Neural progenitor cell (in vitro differentiated cells): ENCODE data around the gene SLC22A15. TPM values are rescaled to one million over a fixed set of nuclear protein-coding genes. Genes with fewer than 3 reads are reported as not detected.
A peak's percentile ranks its signal among the peaks of the same experiment; 100 is the strongest.

ENCODE experiments used
- DNase-seq: peaks from one replicate; pipeline ENCODE4 v3.0.0-alpha.2; 2016; ENCODE audit warnings: low spot score
- H2AFZ ChIP-seq: fragments of 200-600 bp; sonication (generic); replicated peaks from 2 replicates; pipeline ENCODE4 v1.6.1; 2016; ENCODE audit warnings: antibody characterized with exemption
- H3F3A ChIP-seq: fragments of 200-600 bp; sonication (generic); 2 replicates; pipeline ENCODE4 v1.6.1; 2016; ENCODE audit warnings: antibody characterized with exemption, low read depth
- H3K27ac ChIP-seq: fragments of 200-600 bp; sonication (generic); 2 replicates; pipeline ENCODE4 v1.5.1; 2016; ENCODE audit warnings: mild to moderate bottlenecking
- H3K27me3 ChIP-seq: fragments of 200-600 bp; sonication (generic); 2 replicates; pipeline ENCODE4 v1.6.1; 2016; ENCODE audit warnings: mild to moderate bottlenecking, moderate library complexity
- H3K36me3 ChIP-seq: fragments of 200-600 bp; sonication (generic); 2 replicates; pipeline ENCODE4 v1.5.1; 2016
- H3K4me1 ChIP-seq: fragments of 200-600 bp; sonication (generic); 2 replicates; pipeline ENCODE4 v1.6.1; 2016; ENCODE audit warnings: mixed run types
- H3K4me2 ChIP-seq: fragments of 200-600 bp; sonication (generic); 2 replicates; pipeline ENCODE4 v1.6.1; 2016
- H3K4me3 ChIP-seq: fragments of 200-600 bp; sonication (generic); 2 replicates; pipeline ENCODE4 v1.5.1; 2016
- H3K79me2 ChIP-seq: fragments of 200-600 bp; sonication (generic); 2 replicates; pipeline ENCODE4 v1.6.1; 2016; ENCODE audit warnings: low read depth
- H3K9ac ChIP-seq: fragments of 200-600 bp; sonication (generic); 2 replicates; pipeline ENCODE4 v1.6.1; 2016
- H3K9me3 ChIP-seq: fragments of 200-600 bp; sonication (generic); 2 replicates; pipeline ENCODE4 v1.5.1; 2016; ENCODE audit warnings: low read depth
- H4K20me1 ChIP-seq: fragments of 200-600 bp; sonication (generic); 2 replicates; pipeline ENCODE4 v1.6.1; 2016; ENCODE audit warnings: low read depth
- H3K27ac Mint-ChIP-seq: 3 replicates; pipeline ENCODE4 v1.8.0; 2021; ENCODE audit warnings: mixed read lengths
- H3K27me3 Mint-ChIP-seq: 2 replicates; pipeline ENCODE4 v1.8.0; 2022; ENCODE audit warnings: low read depth, mild to moderate bottlenecking, inconsistent platforms, moderate library complexity, mixed read lengths; ENCODE audit not compliant: insufficient read depth
- H3K36me3 Mint-ChIP-seq: 3 replicates; pipeline ENCODE4 v1.8.0; 2021; ENCODE audit warnings: mixed read lengths
- H3K4me1 Mint-ChIP-seq: 3 replicates; pipeline ENCODE4 v1.8.0; 2021; ENCODE audit warnings: mixed read lengths
- H3K4me3 Mint-ChIP-seq: 3 replicates; pipeline ENCODE4 v1.8.0; 2021; ENCODE audit warnings: mild to moderate bottlenecking, moderate library complexity, mixed read lengths
- H3K9me3 Mint-ChIP-seq: 3 replicates; pipeline ENCODE4 v1.8.0; 2020; ENCODE audit warnings: mixed read lengths
- EZH2 ChIP-seq: fragments of 200-600 bp; sonication (generic); IDR thresholded peaks from 2 replicates; pipeline ENCODE4 v1.6.1; 2017; ENCODE audit warnings: antibody characterized with exemption, mild to moderate bottlenecking, moderate library complexity
- EZH2phosphoT487 ChIP-seq: fragments of 200-600 bp; sonication (generic); IDR thresholded peaks from 2 replicates; pipeline ENCODE4 v1.6.1; 2017; ENCODE audit warnings: antibody characterized with exemption
- total RNA-seq: library from RNA; depleted of rRNA; stranded (reverse); fragments of >200 nt; gene quantifications from 2 replicates; pipeline ENCODE4 v1.2.3, GENCODE V29; 2015; ENCODE audit warnings: low replicate concordance
- TF ChIP-seq, protein P1 (sequence below): fragments of 200-600 bp; sonication (generic); IDR thresholded peaks from 2 replicates; pipeline ENCODE4 v1.5.1; 2017; ENCODE audit warnings: antibody characterized with exemption, mild to moderate bottlenecking

The SLC22A15 gene
- total RNA-seq, 1 donor from 2014 or later, result 1.9 TPM

DNA sequence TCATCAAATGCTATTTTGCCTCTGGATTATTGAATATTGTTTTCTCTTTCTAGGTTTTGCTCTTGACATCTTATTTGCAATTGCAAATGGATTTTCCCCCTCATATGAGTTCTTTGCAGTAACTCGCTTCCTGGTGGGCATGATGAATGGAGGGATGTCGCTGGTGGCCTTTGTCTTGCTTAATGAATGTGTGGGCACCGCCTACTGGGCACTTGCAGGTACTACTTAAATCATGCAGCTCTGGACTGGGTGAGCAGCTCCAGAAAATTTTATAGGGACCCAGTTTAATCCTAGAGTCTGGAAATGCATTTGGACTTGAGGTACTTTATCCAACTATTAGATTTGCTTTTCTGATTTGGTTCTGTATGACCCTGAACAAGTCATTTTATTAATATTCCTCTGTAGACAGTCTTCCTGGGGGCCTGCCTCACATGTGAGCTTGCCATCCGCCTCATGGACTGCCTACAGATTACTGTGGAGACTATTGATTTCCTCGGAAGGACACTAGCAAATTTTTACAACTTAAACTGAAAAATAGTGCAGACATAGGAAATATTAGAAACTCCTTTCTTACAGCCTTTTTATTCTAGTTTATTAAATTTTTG is 44.5 kb downstream of the SLC22A15 start:
- Histone ChIP-seq H3K36me3 (no peaks in the 10 kb centered on the region), H4K20me1 (no peaks in the 10 kb centered on the region)

DNA sequence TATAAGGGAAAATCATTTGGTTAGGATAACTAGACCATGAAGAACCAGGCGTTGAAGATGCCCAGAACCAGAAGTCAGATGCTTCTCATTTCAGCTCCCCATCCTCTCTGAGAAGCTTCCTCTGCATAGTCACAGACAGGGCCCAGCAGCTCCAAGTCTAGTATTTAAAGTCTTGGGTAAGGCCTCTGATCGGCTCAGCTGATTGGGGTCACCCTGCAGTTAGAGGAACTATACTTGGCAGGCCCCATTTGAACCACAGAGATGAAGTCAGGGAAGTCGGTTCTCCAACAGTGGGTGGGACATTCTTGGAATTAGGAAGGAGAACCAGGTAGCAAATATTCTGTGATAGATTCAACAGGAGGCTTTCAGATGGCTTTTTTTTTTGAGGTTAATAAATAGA is 48.3 kb downstream of the SLC22A15 start:
- Histone ChIP-seq H2AFZ (no peak overlapping the region), H3K79me2 (no peaks in the 10 kb centered on the region), H4K20me1 (no peaks in the 10 kb centered on the region), H3K27me3 (no peaks in the 10 kb centered on the region), H3K27ac (no peak overlapping the region), H3K9me3 (no peaks in the 10 kb centered on the region), H3K4me1 (no peaks in the 10 kb centered on the region), H3K4me2 (no peak overlapping the region), H3K9ac (no peak overlapping the region), H3F3A (no peaks in the 10 kb centered on the region), H3K4me3 (no peak overlapping the region), H3K36me3 (no peaks in the 10 kb centered on the region)
- TF ChIP-seq, protein P1, sequence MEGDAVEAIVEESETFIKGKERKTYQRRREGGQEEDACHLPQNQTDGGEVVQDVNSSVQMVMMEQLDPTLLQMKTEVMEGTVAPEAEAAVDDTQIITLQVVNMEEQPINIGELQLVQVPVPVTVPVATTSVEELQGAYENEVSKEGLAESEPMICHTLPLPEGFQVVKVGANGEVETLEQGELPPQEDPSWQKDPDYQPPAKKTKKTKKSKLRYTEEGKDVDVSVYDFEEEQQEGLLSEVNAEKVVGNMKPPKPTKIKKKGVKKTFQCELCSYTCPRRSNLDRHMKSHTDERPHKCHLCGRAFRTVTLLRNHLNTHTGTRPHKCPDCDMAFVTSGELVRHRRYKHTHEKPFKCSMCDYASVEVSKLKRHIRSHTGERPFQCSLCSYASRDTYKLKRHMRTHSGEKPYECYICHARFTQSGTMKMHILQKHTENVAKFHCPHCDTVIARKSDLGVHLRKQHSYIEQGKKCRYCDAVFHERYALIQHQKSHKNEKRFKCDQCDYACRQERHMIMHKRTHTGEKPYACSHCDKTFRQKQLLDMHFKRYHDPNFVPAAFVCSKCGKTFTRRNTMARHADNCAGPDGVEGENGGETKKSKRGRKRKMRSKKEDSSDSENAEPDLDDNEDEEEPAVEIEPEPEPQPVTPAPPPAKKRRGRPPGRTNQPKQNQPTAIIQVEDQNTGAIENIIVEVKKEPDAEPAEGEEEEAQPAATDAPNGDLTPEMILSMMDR, result no peak
- TF ChIP-seq EZH2phosphoT487 (no peak), EZH2 (no peak)
- Mint-ChIP-seq H3K4me1 (no peaks in the 10 kb centered on the region), H3K36me3 (peaks cover 2% of the 10 kb centered on the region), H3K27ac (no peak overlapping the region), H3K27me3 (peaks cover 2% of the 10 kb centered on the region), H3K4me3 (no peak overlapping the region), H3K9me3 (no peaks in the 10 kb centered on the region)
- no peak for DNase-seq

More for the DNA sequence above, 44.5 kb downstream of the SLC22A15 start:
- H3K27me3 Mint-ChIP-seq, result peaks cover 4% of the 10 kb centered on the region
- no peaks in the 10 kb centered on the region for H3K27me3 ChIP-seq
- H3K9me3 ChIP-seq, result no peaks in the 10 kb centered on the region
- H3K4me2 ChIP-seq, result no peak overlapping the region
- DNase-seq, result peak; percentile 84
- H3K4me3 ChIP-seq, result no peak overlapping the region
- peaks cover 2% of the 10 kb centered on the region for H3K36me3 Mint-ChIP-seq
- no peak for TF ChIP-seq EZH2phosphoT487
- TF ChIP-seq, protein P1, result peak; percentile 73
- H3K79me2 ChIP-seq, result no peaks in the 10 kb centered on the region
- H2AFZ ChIP-seq, result no peak overlapping the region
- no peak overlapping the region for H3K27ac ChIP-seq
- H3K9ac ChIP-seq, result no peak overlapping the region
- H3K4me1 Mint-ChIP-seq, result no peaks in the 10 kb centered on the region
- no peak overlapping the region for H3K4me3 Mint-ChIP-seq
- H3K9me3 Mint-ChIP-seq, result no peaks in the 10 kb centered on the region
- no peaks in the 10 kb centered on the region for H3F3A ChIP-seq
- H3K27ac Mint-ChIP-seq, result no peak overlapping the region
- no peaks in the 10 kb centered on the region for H3K4me1 ChIP-seq

DNA sequence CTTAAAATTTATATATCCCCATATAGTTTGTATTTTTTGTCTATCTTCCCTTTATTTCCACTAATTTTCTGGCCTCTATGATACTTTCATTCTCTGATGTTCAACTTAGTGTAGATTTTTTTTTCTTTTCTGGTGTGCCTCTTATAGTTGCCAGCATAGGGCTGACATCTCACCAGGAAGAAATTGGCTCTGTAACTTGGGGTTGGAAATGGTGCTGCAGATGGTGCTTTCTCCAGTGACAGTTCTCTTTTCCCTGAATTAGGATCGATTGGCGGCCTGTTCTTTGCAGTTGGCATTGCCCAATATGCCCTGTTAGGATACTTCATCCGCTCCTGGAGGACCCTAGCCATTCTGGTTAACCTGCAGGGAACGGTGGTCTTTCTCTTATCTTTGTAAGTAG is 50.3 kb downstream of the SLC22A15 start:
- no peaks in the 10 kb centered on the region for H3K27me3 Mint-ChIP-seq
- H3K9me3 Mint-ChIP-seq, result no peaks in the 10 kb centered on the region
- no peak overlapping the region for H3K4me3 ChIP-seq
- H2AFZ ChIP-seq, result no peak overlapping the region
- no peaks in the 10 kb centered on the region for H3K9me3 ChIP-seq
- H3F3A ChIP-seq, result no peaks in the 10 kb centered on the region
- H4K20me1 ChIP-seq, result no peaks in the 10 kb centered on the region
- H3K4me1 ChIP-seq, result peaks cover 2% of the 10 kb centered on the region
- no peak for DNase-seq
- no peak overlapping the region for H3K4me2 ChIP-seq
- TF ChIP-seq EZH2 (no peak), EZH2phosphoT487 (no peak)
- TF ChIP-seq, protein P1, result no peak
- no peak overlapping the region for H3K9ac ChIP-seq
- no peaks in the 10 kb centered on the region for H3K79me2 ChIP-seq
- no peaks in the 10 kb centered on the region for H3K36me3 ChIP-seq
- no peak overlapping the region for H3K27ac Mint-ChIP-seq
- H3K4me1 Mint-ChIP-seq, result no peaks in the 10 kb centered on the region
- no peaks in the 10 kb centered on the region for H3K27me3 ChIP-seq
- H3K36me3 Mint-ChIP-seq, result peaks cover 2% of the 10 kb centered on the region
- no peak overlapping the region for H3K27ac ChIP-seq
- H3K4me3 Mint-ChIP-seq, result no peak overlapping the region
